DND-41 (cell line): Measurements from ENCODE around the gene NRXN3.
A peak's percentile ranks its signal among the peaks of the same experiment; 100 is the strongest.

Experiments
- ATAC-seq: fragments of 200-7000 bp; cut with Tn5 transposase; 3 replicates; pipeline ENCODE4 v1.9.1; 2021; ENCODE audit warnings: low read depth; ENCODE audit not compliant: insufficient read depth
- DNase-seq: peaks from one replicate; pipeline ENCODE4 v3.0.0-alpha.2; 2020
- H2AFZ ChIP-seq: 2 replicates; pipeline ENCODE4 v1.6.0; 2012; ENCODE audit warnings: low read depth, low read length
- H3K27ac ChIP-seq: 2 replicates; pipeline ENCODE4 v1.5.1; 2012; ENCODE audit warnings: low read length, inconsistent platforms
- H3K27me3 ChIP-seq: fragments of 200-600 bp; sonication (generic); 2 replicates; pipeline ENCODE4 v1.6.0; 2012; ENCODE audit warnings: low read length, mild to moderate bottlenecking, inconsistent platforms; ENCODE audit not compliant: insufficient read depth, poor library complexity
- H3K36me3 ChIP-seq: 2 replicates; pipeline ENCODE4 v1.5.1; 2012; ENCODE audit warnings: low read length, inconsistent platforms; ENCODE audit not compliant: insufficient read depth
- H3K4me1 ChIP-seq: 2 replicates; pipeline ENCODE4 v1.5.1; 2012; ENCODE audit warnings: mild to moderate bottlenecking, low read length; ENCODE audit not compliant: insufficient read depth
- H3K4me2 ChIP-seq: 2 replicates; pipeline ENCODE4 v1.6.0; 2012; ENCODE audit warnings: mild to moderate bottlenecking, moderate library complexity, low read length, inconsistent platforms; ENCODE audit not compliant: insufficient read depth
- H3K4me3 ChIP-seq, 2 experiments: fragments of 200-600 bp in 1 of 2; shearing (Covaris generic) in 1 of 2; 2 replicates each; pipeline ENCODE4 v1.5.1; 2012 to 2016; ENCODE audit warnings: inconsistent platforms in 2 of 2, low read length in 2 of 2, mild to moderate bottlenecking in 2 of 2, low read depth in 1 of 2, moderate library complexity in 1 of 2
- H3K79me2 ChIP-seq: 2 replicates; pipeline ENCODE4 v1.6.0; 2012; ENCODE audit warnings: low read length, inconsistent platforms; ENCODE audit not compliant: insufficient read depth
- H3K9ac ChIP-seq: 2 replicates; pipeline ENCODE4 v1.6.0; 2012; ENCODE audit warnings: low read depth, mild to moderate bottlenecking, inconsistent platforms, low read length, moderate library complexity
- H3K9me3 ChIP-seq: 2 replicates; pipeline ENCODE4 v1.5.1; 2012; ENCODE audit warnings: low read length, moderate library complexity, mild to moderate bottlenecking, inconsistent platforms; ENCODE audit not compliant: insufficient read depth, severe bottlenecking
- H4K20me1 ChIP-seq: 2 replicates; pipeline ENCODE4 v1.6.0; 2012; ENCODE audit warnings: low read length; ENCODE audit not compliant: insufficient read depth
- CTCF ChIP-seq: IDR thresholded peaks from 2 replicates; pipeline ENCODE4 v1.5.1; 2012; ENCODE audit warnings: borderline replicate concordance, low read length, moderate library complexity, mild to moderate bottlenecking; ENCODE audit not compliant: poor library complexity, severe bottlenecking; ENCODE audit errors: extremely low read depth
- EZH2 ChIP-seq: IDR thresholded peaks from 3 replicates; pipeline ENCODE4 v1.6.1; 2012; ENCODE audit warnings: borderline replicate concordance, low read depth, mild to moderate bottlenecking, moderate library complexity, low read length, inconsistent platforms; ENCODE audit not compliant: severe bottlenecking

NRXN3 gene

GRCh38 chr14:79730953-79731352 is 1560.8 kb downstream of the NRXN3 start:
- no peak overlapping the region for H2AFZ ChIP-seq
- H3K27me3 ChIP-seq, result no peaks in the 10 kb centered on the region
- DNase-seq (peak; percentile 39), ATAC-seq (peak; percentile 67)
- peaks cover 2% of the 10 kb centered on the region for H3K9me3 ChIP-seq
- H3K4me3 ChIP-seq, result no peak overlapping the region
- no peaks in the 10 kb centered on the region for H4K20me1 ChIP-seq
- no peaks in the 10 kb centered on the region for H3K36me3 ChIP-seq
- peaks cover 48% of the 10 kb centered on the region for H3K4me1 ChIP-seq
- no peaks in the 10 kb centered on the region for H3K79me2 ChIP-seq
- peak overlapping the region; percentile 32; the same call in 1 of the 2 replicates for H3K4me2 ChIP-seq
- H3K27ac ChIP-seq, result no peak overlapping the region
- TF ChIP-seq CTCF (no peak), EZH2 (no peak)
- H3K9ac ChIP-seq, result no peak overlapping the region

GRCh38 chr14:79732911-79733655 is 1562.9 kb downstream of the NRXN3 start:
- Histone ChIP-seq H3K9me3 (peaks cover 15% of the 10 kb centered on the region), H3K36me3 (no peaks in the 10 kb centered on the region), H3K4me1 (peaks cover 37% of the 10 kb centered on the region), H3K4me3 (no peak overlapping the region), H3K4me2 (no peak overlapping the region), H3K9ac (no peak overlapping the region), H3K27me3 (no peaks in the 10 kb centered on the region), H2AFZ (no peak overlapping the region), H3K27ac (no peak overlapping the region), H3K79me2 (no peaks in the 10 kb centered on the region), H4K20me1 (no peaks in the 10 kb centered on the region)
- no peak for ATAC-seq
- TF ChIP-seq CTCF (no peak), EZH2 (no peak)
- no peak for DNase-seq

GRCh38 chr14:79734151-79734550 is 1564.0 kb downstream of the NRXN3 start:
- H3K9me3 ChIP-seq, result peaks cover 15% of the 10 kb centered on the region
- no peak overlapping the region for H2AFZ ChIP-seq
- H3K27ac ChIP-seq, result no peak overlapping the region
- H3K27me3 ChIP-seq, result no peaks in the 10 kb centered on the region
- no peaks in the 10 kb centered on the region for H4K20me1 ChIP-seq
- TF ChIP-seq CTCF (no peak), EZH2 (no peak)
- no peak overlapping the region for H3K4me2 ChIP-seq
- ATAC-seq (no peak), DNase-seq (no peak)
- H3K9ac ChIP-seq, result no peak overlapping the region
- H3K36me3 ChIP-seq, result no peaks in the 10 kb centered on the region
- no peaks in the 10 kb centered on the region for H3K79me2 ChIP-seq
- H3K4me1 ChIP-seq, result peaks cover 26% of the 10 kb centered on the region
- H3K4me3 ChIP-seq, result no peak overlapping the region

DNA sequence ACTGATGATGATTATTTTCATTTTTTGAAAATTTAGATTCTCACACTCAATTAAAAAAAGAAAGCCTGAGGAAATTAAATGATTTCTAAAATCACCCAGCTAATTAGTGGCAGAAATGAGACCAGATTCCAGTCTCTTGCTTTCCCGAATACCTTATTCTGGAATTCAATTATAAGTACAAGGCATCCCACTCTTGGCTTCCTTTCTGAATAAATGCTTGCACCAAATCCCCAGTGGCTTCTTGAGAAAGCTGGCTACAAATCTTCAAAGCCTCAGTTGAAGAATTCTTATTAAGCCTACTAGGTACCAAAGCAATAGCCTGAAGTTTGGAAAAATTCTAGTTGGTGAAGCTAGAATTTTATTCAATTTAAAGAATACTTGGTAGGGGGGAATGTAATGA is 1564.5 kb downstream of the NRXN3 start:
- ATAC-seq, result no peak
- Histone ChIP-seq H3K36me3 (no peaks in the 10 kb centered on the region), H3K9ac (no peak overlapping the region), H3K4me2 (no peak overlapping the region), H3K9me3 (peaks cover 15% of the 10 kb centered on the region), H3K27ac (no peak overlapping the region), H3K4me3 (no peak overlapping the region), H3K4me1 (peaks cover 21% of the 10 kb centered on the region), H3K27me3 (no peaks in the 10 kb centered on the region), H4K20me1 (no peaks in the 10 kb centered on the region), H3K79me2 (no peaks in the 10 kb centered on the region), H2AFZ (no peak overlapping the region)
- DNase-seq, result no peak
- TF ChIP-seq EZH2 (no peak), CTCF (no peak)
